ENCODE data around the gene AKR1B15.

- no peak for TF ChIP-seq CTCF (IDR thresholded peaks at IDR 0.05)
- TF ChIP-seq POLR2A (IDR thresholded peaks at IDR 0.05), result no peak
Observed at GRCh38 chr7:134542195-134542771, 6.6 kb upstream of the AKR1B15 start.

Data from uterus (tissue), 2 donors.